ENCODE measurements around the gene SPRR2B. TPM values are rescaled to one million over a fixed set of nuclear protein-coding genes. Genes with fewer than 3 reads are reported as not detected.
A peak's percentile ranks its signal among the peaks of the same experiment; 100 is the strongest.

The SPRR2B gene
- polyA plus RNA-seq, 1 donor (not counting 4 experiments of a cell fraction or from before 2014, with no cell fraction given) = 0.45 TPM

DNA sequence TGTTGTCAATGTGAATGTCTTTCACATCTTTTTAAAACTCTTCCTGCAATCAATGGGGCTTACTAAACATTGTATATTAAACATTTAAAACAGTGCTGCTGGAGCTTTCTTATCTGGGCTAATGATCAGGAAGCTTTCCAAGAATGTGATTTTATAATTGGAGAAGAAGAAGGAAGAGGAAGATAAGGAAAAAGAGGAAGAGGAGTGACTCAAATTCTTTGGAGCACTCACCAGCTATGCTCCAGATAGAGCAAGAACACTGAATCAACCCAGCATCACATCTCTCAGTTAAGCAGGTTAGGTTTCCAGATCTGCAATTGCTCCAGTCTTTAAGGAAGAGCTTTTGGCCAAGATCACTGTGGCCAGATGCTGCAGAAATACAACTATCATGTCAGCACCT lies 24.4 kb upstream of the SPRR2B start:
- Histone ChIP-seq H3K27me3 (ENCODE audit: control insufficient read depth, extremely low read depth, insufficient read depth, low read length) (no peaks in the 10 kb centered on the region), H4K20me1 (ENCODE audit: control insufficient read depth, extremely low read depth, insufficient read depth, low read length) (no peaks in the 10 kb centered on the region), H3K4me1 (ENCODE audit: control insufficient read depth, extremely low read depth, insufficient read depth, low read length) (peaks cover 30% of the 10 kb centered on the region), H3K79me2 (ENCODE audit: control insufficient read depth, insufficient read depth, low read length) (no peaks in the 10 kb centered on the region), H3K4me2 (ENCODE audit: control insufficient read depth, extremely low read depth, insufficient read depth, low read depth, low read length) (no peak overlapping the region), H3K9me1 (ENCODE audit: control insufficient read depth, extremely low read depth, insufficient read depth, low read length) (no peaks in the 10 kb centered on the region), H3K27ac (ENCODE audit: control insufficient read depth, insufficient read depth, low read length) (no peak overlapping the region), H3K9me3 (ENCODE audit: control insufficient read depth, low read depth, low read length) (no peaks in the 10 kb centered on the region), H3K9ac (ENCODE audit: control insufficient read depth, extremely low read depth, insufficient read depth, low read length) (no peak overlapping the region), H3K36me3 (ENCODE audit: control insufficient read depth in 2 of 2, extremely low read depth in 1 of 2, insufficient read depth in 2 of 2, low read length in 2 of 2) (no peaks in the 10 kb centered on the region), H2AFZ (ENCODE audit: control insufficient read depth, low read length) (no peak overlapping the region), H3K4me3 (ENCODE audit: control insufficient read depth in 2 of 3, extremely low read depth in 1 of 3, insufficient read depth in 2 of 3, low read depth in 1 of 3, low read length in 3 of 3) (no peak overlapping the region)
- FAIRE-seq (peak; percentile 62), DNase-seq (ENCODE audit: low read depth, low spot score) (no peak)
- dilution Hi-C loops (cut with MboI; ENCODE audit: extremely low pct_ligation_motif_present, low sequenced_read_pairs) = no loop called here
- no peak for TF ChIP-seq EZH2 (IDR thresholded peaks at IDR 0.05; ENCODE audit: low read length)
- TF ChIP-seq, protein P1, sequence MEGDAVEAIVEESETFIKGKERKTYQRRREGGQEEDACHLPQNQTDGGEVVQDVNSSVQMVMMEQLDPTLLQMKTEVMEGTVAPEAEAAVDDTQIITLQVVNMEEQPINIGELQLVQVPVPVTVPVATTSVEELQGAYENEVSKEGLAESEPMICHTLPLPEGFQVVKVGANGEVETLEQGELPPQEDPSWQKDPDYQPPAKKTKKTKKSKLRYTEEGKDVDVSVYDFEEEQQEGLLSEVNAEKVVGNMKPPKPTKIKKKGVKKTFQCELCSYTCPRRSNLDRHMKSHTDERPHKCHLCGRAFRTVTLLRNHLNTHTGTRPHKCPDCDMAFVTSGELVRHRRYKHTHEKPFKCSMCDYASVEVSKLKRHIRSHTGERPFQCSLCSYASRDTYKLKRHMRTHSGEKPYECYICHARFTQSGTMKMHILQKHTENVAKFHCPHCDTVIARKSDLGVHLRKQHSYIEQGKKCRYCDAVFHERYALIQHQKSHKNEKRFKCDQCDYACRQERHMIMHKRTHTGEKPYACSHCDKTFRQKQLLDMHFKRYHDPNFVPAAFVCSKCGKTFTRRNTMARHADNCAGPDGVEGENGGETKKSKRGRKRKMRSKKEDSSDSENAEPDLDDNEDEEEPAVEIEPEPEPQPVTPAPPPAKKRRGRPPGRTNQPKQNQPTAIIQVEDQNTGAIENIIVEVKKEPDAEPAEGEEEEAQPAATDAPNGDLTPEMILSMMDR (optimal IDR thresholded peaks at IDR 0.05 in 1 of 3, IDR thresholded peaks at IDR 0.05 in 1 of 3, conservative IDR thresholded peaks at IDR 0.05 in 1 of 3; ENCODE audit: extremely low read depth in 1 of 3, insufficient read depth in 2 of 3, low read length in 3 of 3) = no peak

DNA sequence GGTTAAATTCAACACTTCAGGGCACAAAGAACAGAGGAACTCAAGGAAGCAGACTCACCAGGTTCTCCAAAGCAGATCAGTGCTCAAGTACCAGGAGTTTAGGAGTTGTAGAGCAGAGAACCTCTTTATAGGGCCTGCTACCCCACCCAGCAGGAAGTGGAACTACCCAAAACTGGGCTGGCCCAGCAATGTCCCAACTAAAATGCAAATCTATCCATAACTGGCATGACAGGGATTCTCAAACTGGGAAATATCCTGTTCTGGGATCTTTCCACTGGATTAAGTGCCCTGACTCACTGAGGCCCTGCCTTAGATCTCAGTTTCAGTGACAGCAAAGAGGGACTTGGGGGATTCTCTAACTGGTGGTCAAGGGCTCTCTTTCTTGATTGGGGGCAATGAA lies 23.0 kb upstream of the SPRR2B start, which contains the start of gene SPRR2E:
TSS of gene SPRR2E (minus strand) at position 101 of the 400 bp plus-strand sequence. CDS start 775 bp downstream, outside the sequence.
- Histone ChIP-seq H3K36me3 (ENCODE audit: control insufficient read depth in 2 of 2, extremely low read depth in 1 of 2, insufficient read depth in 2 of 2, low read length in 2 of 2) (no peaks in the 10 kb centered on the region), H3K4me3 (ENCODE audit: control insufficient read depth in 2 of 3, extremely low read depth in 1 of 3, insufficient read depth in 2 of 3, low read depth in 1 of 3, low read length in 3 of 3) (no peak within 1 kb of the TSS), H3K9me1 (ENCODE audit: control insufficient read depth, extremely low read depth, insufficient read depth, low read length) (no peaks in the 10 kb centered on the region), H3K27ac (ENCODE audit: control insufficient read depth, insufficient read depth, low read length) (no peak within 1 kb of the TSS), H3K27me3 (ENCODE audit: control insufficient read depth, extremely low read depth, insufficient read depth, low read length) (no peaks in the 10 kb centered on the region), H3K4me1 (ENCODE audit: control insufficient read depth, extremely low read depth, insufficient read depth, low read length) (peaks cover 19% of the 10 kb centered on the region), H3K9me3 (ENCODE audit: control insufficient read depth, low read depth, low read length) (no peaks in the 10 kb centered on the region), H3K9ac (ENCODE audit: control insufficient read depth, extremely low read depth, insufficient read depth, low read length) (no peak within 1 kb of the TSS), H2AFZ (ENCODE audit: control insufficient read depth, low read length) (no peak within 1 kb of the TSS), H3K4me2 (ENCODE audit: control insufficient read depth, extremely low read depth, insufficient read depth, low read depth, low read length) (no peak within 1 kb of the TSS), H4K20me1 (ENCODE audit: control insufficient read depth, extremely low read depth, insufficient read depth, low read length) (no peaks in the 10 kb centered on the region), H3K79me2 (ENCODE audit: control insufficient read depth, insufficient read depth, low read length) (no peaks in the 10 kb centered on the region)
- dilution Hi-C loops (cut with MboI; ENCODE audit: extremely low pct_ligation_motif_present, low sequenced_read_pairs) = no loop called here
- peak; percentile 20 for FAIRE-seq
- no peak for DNase-seq (ENCODE audit: low read depth, low spot score)
- TF ChIP-seq, protein P1 (optimal IDR thresholded peaks at IDR 0.05 in 1 of 3, IDR thresholded peaks at IDR 0.05 in 1 of 3, conservative IDR thresholded peaks at IDR 0.05 in 1 of 3; ENCODE audit: extremely low read depth in 1 of 3, insufficient read depth in 2 of 3, low read length in 3 of 3) = no peak
- TF ChIP-seq EZH2 (IDR thresholded peaks at IDR 0.05; ENCODE audit: low read length) = no peak
